HG03342 (cell line): ENCODE data around the gene RIBC1.
"Not testable (repeated sequence)": the region's sequence is repeated elsewhere in the genome, so short reads cannot be mapped to it uniquely, and the experiment has no call there.

Source experiments
- ATAC-seq: cut with Tn5 transposase; IDR thresholded peaks from one replicate; pipeline ENCODE4 v1.9.1; 2021; ENCODE audit warnings: mild to moderate bottlenecking, moderate library complexity; ENCODE audit not compliant: unreplicated experiment

The RIBC1 gene

GRCh38 chrX:53422861-53423306 lies at the start of gene RIBC1:
TSS of gene RIBC1 (plus strand) at chrX:53422873. CDS start at chrX:53426277, 3,404 bp downstream.
- ATAC-seq = no peak

GRCh38 chrX:53373307-53373706 lies 49.4 kb upstream of the RIBC1 start:
- ATAC-seq = no peak

- ATAC-seq = no peak
These were observed 48.4 kb upstream of the RIBC1 start for GRCh38 chrX:53374222-53374820.

- no peak for ATAC-seq
These were observed 47.8 kb upstream of the RIBC1 start for GRCh38 chrX:53374923-53375322.

- no peak for ATAC-seq
These were observed 45.8 kb upstream of the RIBC1 start for GRCh38 chrX:53376888-53377287.

- ATAC-seq = no peak
These were observed 45.2 kb upstream of the RIBC1 start for GRCh38 chrX:53377464-53377863.

- no peak for ATAC-seq
These were observed 43.5 kb upstream of the RIBC1 start for GRCh38 chrX:53379008-53379710.

- ATAC-seq = no peak
These were observed 42.9 kb upstream of the RIBC1 start for GRCh38 chrX:53379747-53380146.

- no peak for ATAC-seq
These were observed 39.1 kb upstream of the RIBC1 start for GRCh38 chrX:53383376-53384076.

GRCh38 chrX:53395605-53396298 lies 26.9 kb upstream of the RIBC1 start:
- no peak for ATAC-seq

- ATAC-seq = no peak
These were observed 24.5 kb upstream of the RIBC1 start for GRCh38 chrX:53398216-53398615.

- ATAC-seq = no peak
These were observed 19.1 kb upstream of the RIBC1 start for GRCh38 chrX:53403535-53403934.

- ATAC-seq = no peak
These were observed 10.2 kb upstream of the RIBC1 start for GRCh38 chrX:53412446-53412845.

- not testable (repeated sequence) for ATAC-seq
These were observed 2.3 kb upstream of the RIBC1 start for GRCh38 chrX:53420351-53420750.

- no peak for ATAC-seq
These were observed 1.5 kb upstream of the RIBC1 start for GRCh38 chrX:53421125-53421524.

GRCh38 chrX:53421772-53422085 lies 944 bp upstream of the RIBC1 start:
- ATAC-seq = peak; percentile 9

- peak; percentile 93 for ATAC-seq
These were observed 400 bp upstream of the RIBC1 start, which contains the start of gene SMC1A for GRCh38 chrX:53422086-53422860. TSS of gene SMC1A (minus strand) at chrX:53422654. CDS start at chrX:53422600, 54 bp downstream.

- ATAC-seq = no peak
These were observed 7.1 kb downstream of the RIBC1 start for GRCh38 chrX:53429755-53430154.

- no peak for ATAC-seq
These were observed 7.6 kb downstream of the RIBC1 start for GRCh38 chrX:53430231-53430630.
